IMR-90 (cell line): Measurements from ENCODE around the gene ZNF202. TPM values are rescaled to one million over a fixed set of nuclear protein-coding genes. Genes with fewer than 3 reads are reported as not detected.

Experiments used
- ATAC-seq: fragments of 200-7000 bp; cut with Tn5 transposase; 2 replicates; pipeline ENCODE4 v1.9.1; 2020; ENCODE audit warnings: low read depth, mild to moderate bottlenecking, moderate library complexity
- BruUV-seq: library from RNA; stranded (reverse); fragments of 400-500 nt; replicated peaks from 2 replicates; lab custom pipeline; 2021; lab: Mats Ljungman, UMichigan
- CTCF ChIA-PET: fragments of 300-600 bp; formaldehyde crosslinking; extraction: SDS; loops from one replicate; lab custom pipeline; 2021; ENCODE audit warnings: antibody characterized with exemption; lab: Yijun Ruan, JAX
- POLR2A ChIA-PET: fragments of 300-600 bp; sonication (Branson Sonifier 250); formaldehyde crosslinking; loops from one replicate; lab custom pipeline; 2022; ENCODE audit warnings: antibody characterized with exemption; ENCODE audit not compliant: unreplicated experiment; lab: Charles Lee
- DNase-seq: peaks from one replicate; pipeline ENCODE4 v3.0.0; 2013
- H2AFZ ChIP-seq: replicated peaks from 2 replicates; pipeline ENCODE3; 2013; ENCODE audit warnings: low read length, mild to moderate bottlenecking; ENCODE audit not compliant: poor library complexity
- H2AK5ac ChIP-seq: 2 replicates; pipeline ENCODE4 v1.6.1; 2013; ENCODE audit warnings: low read depth, low read length, inconsistent platforms
- H2AK9ac ChIP-seq: replicated peaks from 2 replicates; pipeline ENCODE3; 2013; ENCODE audit warnings: mild to moderate bottlenecking, low read depth, low read length, moderate library complexity; ENCODE audit not compliant: poor library complexity
- H2BK120ac ChIP-seq: 2 replicates; pipeline ENCODE4 v1.6.1; 2013; ENCODE audit warnings: low read depth, low read length, inconsistent platforms
- H2BK15ac ChIP-seq: 3 replicates; pipeline ENCODE4 v1.6.1; 2013; ENCODE audit warnings: low read depth, low read length, inconsistent platforms
- H2BK20ac ChIP-seq: 2 replicates; pipeline ENCODE4 v1.6.1; 2013; ENCODE audit warnings: low read depth, mild to moderate bottlenecking, inconsistent platforms, low read length, moderate library complexity
- H2BK5ac ChIP-seq: 2 replicates; pipeline ENCODE4 v1.6.1; 2013; ENCODE audit warnings: mild to moderate bottlenecking, low read depth, low read length, inconsistent platforms; ENCODE audit not compliant: poor library complexity, severe bottlenecking
- H3K14ac ChIP-seq: replicated peaks from 2 replicates; pipeline ENCODE4 v1.6.1; 2013; ENCODE audit warnings: low read depth, low read length, inconsistent platforms
- H3K18ac ChIP-seq: 2 replicates; pipeline ENCODE4 v1.6.1; 2013; ENCODE audit warnings: low read depth, low read length, control low read depth
- H3K23ac ChIP-seq: 2 replicates; pipeline ENCODE4 v1.6.1; 2013; ENCODE audit warnings: low read depth, low read length, inconsistent platforms
- H3K27ac ChIP-seq: 2 replicates; pipeline ENCODE4 v1.5.1; 2013; ENCODE audit warnings: mild to moderate bottlenecking, control low read depth, low read length; ENCODE audit not compliant: insufficient read depth
- H3K27me3 ChIP-seq: 2 replicates; pipeline ENCODE4 v1.6.1; 2013; ENCODE audit warnings: low read length; ENCODE audit not compliant: control insufficient read depth, insufficient read depth
- H3K36me3 ChIP-seq: 2 replicates; pipeline ENCODE4 v1.6.1; 2013; ENCODE audit warnings: low read length, mixed read lengths; ENCODE audit not compliant: control insufficient read depth, insufficient read depth
- H3K4ac ChIP-seq: 2 replicates; pipeline ENCODE4 v1.6.1; 2013; ENCODE audit warnings: low read depth, low read length, inconsistent platforms
- H3K4me1 ChIP-seq: 2 replicates; pipeline ENCODE4 v1.6.1; 2013; ENCODE audit warnings: low read length, mixed read lengths; ENCODE audit not compliant: control insufficient read depth, insufficient read depth
- H3K4me2 ChIP-seq: 2 replicates; pipeline ENCODE4 v1.6.1; 2013; ENCODE audit warnings: low read depth, mild to moderate bottlenecking, control low read depth, low read length, moderate library complexity
- H3K4me3 ChIP-seq: 2 replicates; pipeline ENCODE4 v1.5.1; 2013; ENCODE audit warnings: low read depth, mild to moderate bottlenecking, control low read depth, low read length, moderate library complexity; ENCODE audit not compliant: insufficient read depth
- H3K56ac ChIP-seq: 2 replicates; pipeline ENCODE4 v1.6.1; 2013; ENCODE audit warnings: low read length, inconsistent platforms; ENCODE audit not compliant: insufficient read depth; ENCODE audit errors: extremely low read depth
- H3K79me1 ChIP-seq, 2 experiments: 2 replicates each; pipeline ENCODE4 v1.6.1; 2013; ENCODE audit warnings: low read length in 2 of 2, inconsistent platforms in 1 of 2, low read depth in 1 of 2
- H3K9ac ChIP-seq: 2 replicates; pipeline ENCODE4 v1.6.1; 2013; ENCODE audit warnings: low read depth, low read length, control low read depth
- H3K9me1 ChIP-seq: 2 replicates; pipeline ENCODE4 v1.6.1; 2013; ENCODE audit warnings: low read length, inconsistent platforms; ENCODE audit not compliant: insufficient read depth
- H3K9me3 ChIP-seq: 2 replicates; pipeline ENCODE4 v1.6.1; 2013; ENCODE audit warnings: low read length; ENCODE audit not compliant: control insufficient read depth, insufficient read depth
- H4K20me1 ChIP-seq: 2 replicates; pipeline ENCODE4 v1.6.1; 2013; ENCODE audit warnings: low read length, inconsistent platforms; ENCODE audit not compliant: insufficient read depth
- H4K5ac ChIP-seq: 2 replicates; pipeline ENCODE4 v1.6.1; 2013; ENCODE audit warnings: mild to moderate bottlenecking, low read depth, low read length, control low read depth
- H4K8ac ChIP-seq, 2 experiments: 2 replicates each; pipeline ENCODE4 v1.6.1; 2013; ENCODE audit warnings: low read depth in 2 of 2, low read length in 2 of 2, control low read depth in 1 of 2, inconsistent platforms in 1 of 2
- H4K91ac ChIP-seq: 2 replicates; pipeline ENCODE4 v1.6.1; 2013; ENCODE audit warnings: low read depth, low read length, inconsistent platforms; ENCODE audit not compliant: insufficient read depth
- FOS ChIP-seq: fragments of 150-350 bp; IDR thresholded peaks from 2 replicates; pipeline ENCODE4 v1.6.1; 2016; ENCODE audit warnings: low read depth, low read length
- WGBS, 2 experiments: methylation state at CpG; one replicate each; pipeline versions ENCODE4 v1.1.5 to v1.1.7; 2013; ENCODE audit warnings: missing lambda C conversion rate in 2 of 2; ENCODE audit not compliant: insufficient read length in 1 of 2; ENCODE audit errors: extremely low coverage in 2 of 2; 5-methylcytosine and 5-hydroxymethylcytosine counted together
- dilution Hi-C: fragments of 300-500 bp; cut with HindIII; formaldehyde crosslinking; loops from one replicate; pipeline ENCODE4 v1.14.3; 2018; ENCODE audit warnings: low sequenced_read_pairs; ENCODE audit not compliant: unreplicated experiment
- in situ Hi-C: fragments of 300-500 bp; cut with MboI; formaldehyde crosslinking; loops from 3 replicates; pipeline ENCODE4 v1.14.3; 2019; ENCODE audit warnings: low sequenced_read_pairs, inconsistent platforms, mixed read lengths
- intact Hi-C: fragments of 100-400 bp; cut with micrococcal nuclease; formaldehyde crosslinking; loops from 2 replicates; pipeline ENCODE4 v1.10.0; 2022
- polyA plus RNA-seq, 3 experiments: library from polyadenylated mRNA; depleted of rRNA; stranded (reverse); fragments of >200 nt; gene quantifications; 2 replicates each; pipeline ENCODE4 v1.2.3, GENCODE V29; 2012; ENCODE audit warnings: low replicate concordance in 1 of 3
- total RNA-seq: library from RNA; depleted of rRNA; stranded (reverse); fragments of >200 nt; gene quantifications from 2 replicates; pipeline ENCODE4 v1.2.3, GENCODE V29; 2012

Gene ZNF202
- total and polyA plus RNA-seq, 2 of the 4 experiments (the other 2 are of a cell fraction), result 7.7 to 8.2 TPM

- CTCF ChIA-PET, result interaction anchor here (0.8 kb wide), 1 partner anchor 24 kb away, joined by 3 read pairs; no protein-coding TSS in a partner anchor
- no peak for DNase-seq
- 28% methylated on average over 3 of the region's 8 CpGs; no CpG with 5 or more reads in 1 of the 2 experiments for WGBS, 2 experiments
- Histone ChIP-seq H3K4ac (no peak overlapping the region), H2AK9ac (no peak overlapping the region), H2BK15ac (no peak overlapping the region), H3K27ac (no peak overlapping the region), H2BK20ac (no peak overlapping the region), H3K4me1 (no peaks in the 10 kb centered on the region), H3K79me1 (no peaks in the 10 kb centered on the region), H2AK5ac (no peak overlapping the region), H4K20me1 (no peaks in the 10 kb centered on the region), H3K9me3 (no peaks in the 10 kb centered on the region), H2BK120ac (no peak overlapping the region), H3K23ac (no peak overlapping the region), H3K56ac (no peak overlapping the region), H2BK5ac (no peak overlapping the region), H4K91ac (no peak overlapping the region), H3K14ac (no peak overlapping the region), H3K27me3 (peaks cover 6% of the 10 kb centered on the region), H3K9ac (no peak overlapping the region), H2AFZ (no peak overlapping the region), H3K4me2 (no peak overlapping the region), H4K8ac (no peak overlapping the region), H3K9me1 (no peaks in the 10 kb centered on the region), H3K36me3 (no peaks in the 10 kb centered on the region), H4K5ac (no peak overlapping the region), H3K4me3 (no peak overlapping the region), H3K18ac (no peak overlapping the region)
- BruUV-seq, result no TSS peak
- ATAC-seq, result no peak
- no peak for TF ChIP-seq FOS
- in situ Hi-C loops, result no loop called here
- dilution Hi-C loops, result no loop called here
- intact Hi-C loops, result no loop called here
- POLR2A ChIA-PET, result no interaction called here
Measured at GRCh38 chr11:123683428-123684170, 57.9 kb downstream of the ZNF202 start.
